ENCODE measurements around the gene BAIAP2L1. TPM values are rescaled to one million over a fixed set of nuclear protein-coding genes. Genes with fewer than 3 reads are reported as not detected.

BAIAP2L1 gene
- total and polyA plus RNA-seq, 2 of the 8 experiments (the other 6 are each of a cell fraction or from before 2014, with no cell fraction given): 19.2 to 42.9 TPM

GRCh38 chr7:98300595-98301372 is 100.1 kb downstream of the BAIAP2L1 start:
- Histone ChIP-seq H3K4me3 (ENCODE audit: extremely low read depth in 1 of 4, insufficient read depth in 2 of 4, low read depth in 3 of 4, low read length in 4 of 4) (no peak overlapping the region), H3K23ac (ENCODE audit: insufficient read length) (no peak overlapping the region), H3K4me2 (ENCODE audit: insufficient read depth in 1 of 2, low read depth in 2 of 2, low read length in 2 of 2) (no peak overlapping the region), H3K36me3 (ENCODE audit: control insufficient read depth in 2 of 4, insufficient read depth in 4 of 4, low read length in 3 of 4) (peaks cover 9 to 26% (median 12%) of the 10 kb centered on the region in 4 experiments; a peak in 7 of 8 replicates), H4K5ac (ENCODE audit: insufficient read length, low read depth, low read length) (no peak overlapping the region), H3K4me1 (replicated peaks in 1 of 4; ENCODE audit: control insufficient read depth in 3 of 4, insufficient read depth in 4 of 4, low read length in 3 of 4) (peaks cover 2 to 5% (median 5%) of the 10 kb centered on the region in 4 experiments; a peak in 4 of 7 replicates), H3K23me2 (ENCODE audit: low read depth, low read length) (no peaks in the 10 kb centered on the region), H3K27me3 (replicated peaks in 1 of 4; ENCODE audit: control insufficient read depth in 3 of 4, extremely low read depth in 1 of 4, insufficient read depth in 3 of 4, low read length in 3 of 4) (no peaks in the 10 kb centered on the region), H2BK120ac (replicated peaks; ENCODE audit: low read depth, low read length) (no peak overlapping the region), H2BK15ac (ENCODE audit: low read length) (no peak overlapping the region), H3K9ac (replicated peaks in 1 of 4; ENCODE audit: extremely low read depth in 1 of 4, low read depth in 3 of 4, low read length in 3 of 4) (no peak overlapping the region; a peak in 1 of 7 replicates), H3K27ac (ENCODE audit: low read depth, low read length) (no peak overlapping the region), H2BK12ac (ENCODE audit: low read depth, low read length) (no peak overlapping the region), H2AFZ (ENCODE audit: low read length) (no peak overlapping the region), H3K4ac (replicated peaks; ENCODE audit: insufficient read length, low read depth, low read length) (no peak overlapping the region), H3K14ac (ENCODE audit: insufficient read length) (no peak overlapping the region), H3K56ac (replicated peaks; ENCODE audit: insufficient read length, low read depth, low read length) (no peak overlapping the region), H2BK5ac (ENCODE audit: low read depth, low read length) (no peak overlapping the region), H2AK5ac (ENCODE audit: low read depth, low read length) (no peak overlapping the region), H4K8ac (ENCODE audit: extremely low read depth, insufficient read depth, low read length) (no peak overlapping the region), H2BK20ac (ENCODE audit: low read length) (no peak overlapping the region), H4K20me1 (replicated peaks in 1 of 2; ENCODE audit: control insufficient read depth in 1 of 2, insufficient read depth in 2 of 2, low read length in 2 of 2) (peaks cover 2 to 21% of the 10 kb centered on the region in 2 experiments), H3K18ac (ENCODE audit: extremely low read depth, low read length) (no peak overlapping the region), H4K91ac (replicated peaks; ENCODE audit: insufficient read length, low read length) (no peak overlapping the region), H3K9me3 (ENCODE audit: insufficient read depth in 2 of 2, low read depth in 1 of 2, low read length in 1 of 2) (no peaks in the 10 kb centered on the region), H3K79me1 (ENCODE audit: low read depth, low read length) (peaks cover 3% of the 10 kb centered on the region; the same call in 1 of the 2 replicates), H3K79me2 (ENCODE audit: control insufficient read depth in 1 of 2, insufficient read depth in 2 of 2, low read length in 2 of 2) (no peaks in the 10 kb centered on the region)
- POLR2A ChIA-PET (ENCODE audit: partially characterized antibody): interaction anchor here (1.7 kb wide), 1 partner anchor 17 kb away, joined by 5 read pairs; no protein-coding TSS in a partner anchor
- WGBS, 2 experiments (ENCODE audit: extremely low coverage in 1 of 2, insufficient coverage in 1 of 2, insufficient read length in 1 of 2, insufficient replicate concordance in 2 of 2, low coverage in 1 of 2, low lambda C conversion rate in 2 of 2, missing lambda C conversion rate in 1 of 2): 85% methylated on average over 24 of the region's 26 CpGs; no CpG with 5 or more reads in 1 of the 2 experiments
- TF ChIP-seq MAX (IDR thresholded peaks at IDR 0.05) (0 out of 2 replicates have a peak, but pooled peaks have one; percentile 20), POLR2A (IDR thresholded peaks at IDR 0.05; ENCODE audit: control extremely low read depth in 1 of 2, low read depth in 2 of 2, low read length in 2 of 2) (peak in 1 of 2 experiments; percentile 48; a peak in 2 of 3 replicates), HDAC6 (IDR thresholded peaks at IDR 0.05; ENCODE audit: low read depth, low read length) (no peak), EP300 (IDR thresholded peaks at IDR 0.05; ENCODE audit: borderline replicate concordance in 1 of 2, low read depth in 2 of 2, low read length in 2 of 2) (no peak)
- CTCF ChIA-PET (ENCODE audit: partially characterized antibody): interaction anchor here (0.8 to 1.4 kb wide), 6 partner anchors 9 to 531 kb away, joined by 3 to 4 read pairs (median 3); no protein-coding TSS in a partner anchor
- FAIRE-seq (no peak), DNase-seq (ENCODE audit: low read depth in 1 of 2, low spot score in 2 of 2) (no peak)
